Measurements from ENCODE around the gene NCOA1.
"Not testable (repeated sequence)": the region's sequence is repeated elsewhere in the genome, so short reads cannot be mapped to it uniquely, and the experiment has no call there.

Gene NCOA1

GRCh38 chr2:24785671-24786321, 294.7 kb downstream of the NCOA1 start:
- H3K27me3 ChIP-seq (ENCODE audit: control insufficient read depth in 1 of 2, insufficient read depth in 2 of 2, low read length in 2 of 2), result no peaks in the 10 kb centered on the region
- no peaks in the 10 kb centered on the region for H3K9me3 ChIP-seq (ENCODE audit: low read length)
- no peak overlapping the region for H3K9ac ChIP-seq (ENCODE audit: low read length)
- no peaks in the 10 kb centered on the region for H3K36me3 ChIP-seq (ENCODE audit: insufficient read depth, low read length)
- no peak overlapping the region for H3K27ac ChIP-seq (ENCODE audit: low read depth, low read length)
- no peaks in the 10 kb centered on the region for H3K4me1 ChIP-seq (ENCODE audit: insufficient read depth, low read length)
- H3K4me3 ChIP-seq (ENCODE audit: low read depth in 1 of 2, low read length in 2 of 2), result no peak overlapping the region

GRCh38 chr2:24787532-24787931, 296.5 kb downstream of the NCOA1 start:
- H3K27me3 ChIP-seq (ENCODE audit: control insufficient read depth in 1 of 2, insufficient read depth in 2 of 2, low read length in 2 of 2), result no peaks in the 10 kb centered on the region
- H3K9me3 ChIP-seq (ENCODE audit: low read length), result no peaks in the 10 kb centered on the region
- H3K36me3 ChIP-seq (ENCODE audit: insufficient read depth, low read length), result no peaks in the 10 kb centered on the region
- H3K27ac ChIP-seq (ENCODE audit: low read depth, low read length), result no peak overlapping the region
- no peaks in the 10 kb centered on the region for H3K4me1 ChIP-seq (ENCODE audit: insufficient read depth, low read length)
- no peak overlapping the region for H3K9ac ChIP-seq (ENCODE audit: low read length)
- no peak overlapping the region for H3K4me3 ChIP-seq (ENCODE audit: low read depth in 1 of 2, low read length in 2 of 2)

GRCh38 chr2:24788816-24789215, 297.8 kb downstream of the NCOA1 start:
- Histone ChIP-seq H3K36me3 (ENCODE audit: insufficient read depth, low read length) (no peaks in the 10 kb centered on the region), H3K9ac (ENCODE audit: low read length) (no peak overlapping the region), H3K27me3 (ENCODE audit: control insufficient read depth in 1 of 2, insufficient read depth in 2 of 2, low read length in 2 of 2) (no peaks in the 10 kb centered on the region), H3K4me3 (ENCODE audit: low read depth in 1 of 2, low read length in 2 of 2) (no peak overlapping the region), H3K27ac (ENCODE audit: low read depth, low read length) (no peak overlapping the region), H3K4me1 (ENCODE audit: insufficient read depth, low read length) (peaks cover 2% of the 10 kb centered on the region), H3K9me3 (ENCODE audit: low read length) (no peaks in the 10 kb centered on the region)

DNA sequence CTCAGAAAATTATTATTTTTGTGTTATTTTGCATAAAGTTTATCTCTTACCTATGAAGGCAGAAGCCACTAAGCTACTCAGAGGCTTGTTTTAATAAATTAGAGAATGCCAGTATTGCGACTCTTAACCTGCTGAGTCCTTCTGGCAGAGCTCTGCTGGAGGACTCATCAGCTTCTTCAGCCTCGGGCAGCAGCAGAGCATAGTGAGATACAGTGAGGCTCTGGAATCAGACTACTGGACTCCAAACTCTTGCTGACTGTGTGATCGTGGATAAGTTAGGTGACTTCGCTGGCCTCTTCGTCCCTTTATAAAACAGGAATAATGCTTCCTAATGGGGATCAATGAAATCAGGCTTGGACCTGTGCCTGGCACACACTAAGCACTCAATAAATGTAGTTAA, 300.4 kb downstream of the NCOA1 start:
- Histone ChIP-seq H3K4me3 (ENCODE audit: low read depth in 1 of 2, low read length in 2 of 2) (no peak overlapping the region), H3K27ac (ENCODE audit: low read depth, low read length) (no peak overlapping the region)

DNA sequence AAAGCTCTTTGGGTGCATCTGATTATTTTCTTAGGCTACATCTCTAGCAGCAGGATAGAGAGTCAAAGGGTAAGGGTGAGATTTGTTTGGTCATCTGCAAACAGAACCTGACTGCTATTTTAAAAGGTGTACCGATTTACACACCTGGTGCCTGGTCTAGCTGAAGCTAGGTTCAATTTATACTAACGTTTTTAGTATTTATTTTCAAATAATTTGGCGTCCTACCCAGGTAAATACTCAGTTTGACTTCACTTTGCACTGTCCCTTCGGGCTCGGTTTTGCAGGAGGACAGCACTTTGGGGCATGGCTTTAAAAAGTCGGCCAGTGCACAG, 301.5 kb downstream of the NCOA1 start:
- no peaks in the 10 kb centered on the region for H3K9me3 ChIP-seq (ENCODE audit: low read length)
- H3K4me3 ChIP-seq (ENCODE audit: low read depth in 1 of 2, low read length in 2 of 2), result peak overlapping the region; percentile 61 to 81
- no peaks in the 10 kb centered on the region for H3K36me3 ChIP-seq (ENCODE audit: insufficient read depth, low read length)
- peak overlapping the region; percentile 98 for H3K27ac ChIP-seq (ENCODE audit: low read depth, low read length)
- peaks cover 6% of the 10 kb centered on the region for H3K4me1 ChIP-seq (ENCODE audit: insufficient read depth, low read length)
- H3K9ac ChIP-seq (ENCODE audit: low read length), result peak overlapping the region; percentile 31
- H3K27me3 ChIP-seq (ENCODE audit: control insufficient read depth in 1 of 2, insufficient read depth in 2 of 2, low read length in 2 of 2), result no peaks in the 10 kb centered on the region

More for the DNA sequence above, 300.4 kb downstream of the NCOA1 start:
- H3K4me1 ChIP-seq (ENCODE audit: insufficient read depth, low read length), result peaks cover 6% of the 10 kb centered on the region
- H3K9me3 ChIP-seq (ENCODE audit: low read length), result no peaks in the 10 kb centered on the region
- no peak overlapping the region for H3K9ac ChIP-seq (ENCODE audit: low read length)
- H3K36me3 ChIP-seq (ENCODE audit: insufficient read depth, low read length), result no peaks in the 10 kb centered on the region
- no peaks in the 10 kb centered on the region for H3K27me3 ChIP-seq (ENCODE audit: control insufficient read depth in 1 of 2, insufficient read depth in 2 of 2, low read length in 2 of 2)

DNA sequence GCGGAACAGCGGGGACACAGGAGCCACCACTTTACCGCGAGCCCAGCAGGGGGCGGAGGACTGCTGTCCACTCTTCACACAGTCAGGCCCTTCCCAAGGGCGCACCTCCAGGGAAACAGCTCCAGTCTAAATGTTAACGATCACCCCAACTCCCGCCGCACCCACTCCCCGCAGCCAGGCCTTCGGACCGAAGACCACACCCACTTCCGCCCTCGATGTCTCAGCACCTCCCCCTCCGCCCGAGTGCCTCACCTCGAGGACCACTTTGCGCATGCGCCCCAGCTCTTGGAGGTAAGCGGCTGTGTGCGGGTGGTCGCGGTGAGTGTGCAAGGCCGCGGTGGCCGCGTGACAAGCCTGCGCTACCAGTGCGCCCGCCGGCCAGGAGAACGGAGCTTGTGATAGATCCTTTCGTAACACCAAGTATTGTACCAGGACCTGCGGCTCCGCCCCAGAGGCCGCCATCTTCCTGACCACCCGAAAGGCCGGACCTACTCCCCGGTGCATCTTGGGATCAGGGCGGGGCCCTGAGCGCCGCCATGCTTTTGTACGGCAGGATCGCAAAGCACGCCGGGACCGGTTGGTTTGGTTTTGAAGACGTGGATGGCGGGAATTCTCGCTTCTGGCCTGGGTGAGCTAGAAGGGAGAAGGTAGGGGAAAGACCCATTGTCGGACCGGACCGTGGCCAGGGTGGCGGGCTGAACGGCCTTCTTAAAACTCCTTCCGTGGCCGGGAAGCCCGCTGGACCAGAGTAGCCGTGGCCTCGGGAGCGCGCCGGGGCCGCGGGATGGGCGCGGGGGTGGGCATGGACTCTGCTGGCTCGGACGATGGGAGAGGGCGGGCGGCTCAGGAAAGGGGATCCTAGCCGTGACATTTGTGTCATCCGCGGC, 302.1 kb downstream of the NCOA1 start, which contains the start of the genes CENPO and PTRHD1:
CENPO (plus strand) TSS at position 552 of the 887 bp plus-strand sequence. CDS start 495 bp downstream, outside the sequence.
PTRHD1 (minus strand) TSS at position 518 of the 887 bp plus-strand sequence; CDS start at position 504, 14 bp downstream.
- no peaks in the 10 kb centered on the region for H3K36me3 ChIP-seq (ENCODE audit: insufficient read depth, low read length)
- peaks cover 6% of the 10 kb centered on the region for H3K4me1 ChIP-seq (ENCODE audit: insufficient read depth, low read length)
- peak within 1 kb of the TSS; percentile 31 for H3K9ac ChIP-seq (ENCODE audit: low read length)
- peak within 1 kb of the TSS; percentile 61 to 81 for H3K4me3 ChIP-seq (ENCODE audit: low read depth in 1 of 2, low read length in 2 of 2)
- no peaks in the 10 kb centered on the region for H3K9me3 ChIP-seq (ENCODE audit: low read length)
- peak within 1 kb of the TSS; percentile 98 for H3K27ac ChIP-seq (ENCODE audit: low read depth, low read length)
- H3K27me3 ChIP-seq (ENCODE audit: control insufficient read depth in 1 of 2, insufficient read depth in 2 of 2, low read length in 2 of 2), result no peaks in the 10 kb centered on the region

DNA sequence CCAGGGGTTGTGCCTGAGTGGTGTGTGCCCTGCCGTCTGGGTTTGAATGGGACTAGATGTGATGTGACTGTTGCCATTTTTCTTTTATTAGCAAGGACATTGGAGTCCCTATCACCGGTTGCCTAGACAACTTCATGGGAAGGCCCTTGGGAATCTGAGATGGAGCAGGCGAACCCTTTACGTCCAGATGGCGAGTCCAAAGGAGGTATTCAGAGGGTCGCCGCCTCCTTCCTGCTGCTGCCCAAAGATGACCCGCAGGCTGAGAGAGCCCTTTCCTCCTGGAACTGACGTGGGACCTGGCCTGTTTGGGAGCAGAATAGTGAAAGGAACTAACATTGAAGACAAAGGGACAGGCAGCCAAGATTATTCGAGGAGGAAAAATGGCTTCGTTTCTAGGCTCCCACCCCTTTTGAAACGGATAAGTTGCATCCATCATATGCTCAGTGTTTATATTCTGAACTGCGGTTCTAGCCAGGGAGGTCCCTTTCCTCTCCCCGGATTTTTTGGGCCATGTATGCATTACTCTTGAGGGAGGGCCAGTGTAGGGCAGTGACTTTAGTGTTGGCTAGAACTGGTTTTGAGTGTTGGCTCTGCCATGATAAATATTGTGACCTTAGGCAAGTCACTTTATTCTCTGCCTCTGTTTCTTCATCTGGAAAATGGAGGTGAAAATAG, 302.8 kb downstream of the NCOA1 start:
- peaks cover 6% of the 10 kb centered on the region for H3K4me1 ChIP-seq (ENCODE audit: insufficient read depth, low read length)
- H3K36me3 ChIP-seq (ENCODE audit: insufficient read depth, low read length), result no peaks in the 10 kb centered on the region
- H3K4me3 ChIP-seq (ENCODE audit: low read depth in 1 of 2, low read length in 2 of 2), result peak overlapping the region; percentile 61 to 81
- no peak overlapping the region for H3K9ac ChIP-seq (ENCODE audit: low read length)
- H3K27me3 ChIP-seq (ENCODE audit: control insufficient read depth in 1 of 2, insufficient read depth in 2 of 2, low read length in 2 of 2), result no peaks in the 10 kb centered on the region
- peak overlapping the region; percentile 98 for H3K27ac ChIP-seq (ENCODE audit: low read depth, low read length)
- H3K9me3 ChIP-seq (ENCODE audit: low read length), result no peaks in the 10 kb centered on the region

DNA sequence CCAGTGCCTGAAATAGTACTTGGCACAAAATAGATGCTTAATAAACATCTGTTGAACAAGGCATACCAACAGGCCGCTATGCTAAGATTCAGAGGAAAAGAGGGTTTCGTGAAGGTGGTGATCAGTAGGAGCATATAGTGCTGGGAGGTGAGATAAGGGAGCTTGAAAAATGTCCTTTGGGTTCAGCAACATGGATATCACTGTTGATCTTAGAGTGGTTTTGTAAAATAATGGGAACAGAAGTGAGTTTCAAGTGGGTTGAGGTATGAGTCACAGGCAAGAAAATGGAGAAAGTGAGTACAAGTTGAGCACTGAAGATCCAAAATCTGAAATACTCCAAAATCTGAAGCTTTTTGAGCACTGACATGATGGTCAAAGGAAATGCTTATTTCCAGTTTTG, 306.6 kb downstream of the NCOA1 start:
- Histone ChIP-seq H3K4me3 (ENCODE audit: low read depth in 1 of 2, low read length in 2 of 2) (no peak overlapping the region), H3K27me3 (ENCODE audit: control insufficient read depth in 1 of 2, insufficient read depth in 2 of 2, low read length in 2 of 2) (no peaks in the 10 kb centered on the region), H3K9ac (ENCODE audit: low read length) (no peak overlapping the region)

GRCh38 chr2:24800487-24800886, 309.4 kb downstream of the NCOA1 start:
- not testable (repeated sequence) for H3K36me3 ChIP-seq (ENCODE audit: insufficient read depth, low read length); H3K9ac ChIP-seq (ENCODE audit: low read length); H3K4me1 ChIP-seq (ENCODE audit: insufficient read depth, low read length); H3K9me3 ChIP-seq (ENCODE audit: low read length); H3K27me3 ChIP-seq (ENCODE audit: control insufficient read depth in 1 of 2, insufficient read depth in 2 of 2, low read length in 2 of 2); H3K4me3 ChIP-seq (ENCODE audit: low read depth in 1 of 2, low read length in 2 of 2); H3K27ac ChIP-seq (ENCODE audit: low read depth, low read length)

More for the DNA sequence above, 306.6 kb downstream of the NCOA1 start:
- Histone ChIP-seq H3K9me3 (ENCODE audit: low read length) (no peaks in the 10 kb centered on the region), H3K4me1 (ENCODE audit: insufficient read depth, low read length) (peaks cover 6% of the 10 kb centered on the region), H3K27ac (ENCODE audit: low read depth, low read length) (no peak overlapping the region), H3K36me3 (ENCODE audit: insufficient read depth, low read length) (no peaks in the 10 kb centered on the region)

GRCh38 chr2:24805811-24806660, 315.0 kb downstream of the NCOA1 start:
- not testable (repeated sequence) for H3K9me3 ChIP-seq (ENCODE audit: low read length); H3K27me3 ChIP-seq (ENCODE audit: control insufficient read depth in 1 of 2, insufficient read depth in 2 of 2, low read length in 2 of 2); H3K4me1 ChIP-seq (ENCODE audit: insufficient read depth, low read length); H3K9ac ChIP-seq (ENCODE audit: low read length); H3K27ac ChIP-seq (ENCODE audit: low read depth, low read length); H3K4me3 ChIP-seq (ENCODE audit: low read depth in 1 of 2, low read length in 2 of 2); H3K36me3 ChIP-seq (ENCODE audit: insufficient read depth, low read length)

- Histone ChIP-seq H3K27ac (ENCODE audit: low read depth, low read length) (no peak overlapping the region), H3K27me3 (ENCODE audit: control insufficient read depth in 1 of 2, insufficient read depth in 2 of 2, low read length in 2 of 2) (no peaks in the 10 kb centered on the region), H3K4me1 (ENCODE audit: insufficient read depth, low read length) (no peaks in the 10 kb centered on the region), H3K36me3 (ENCODE audit: insufficient read depth, low read length) (no peaks in the 10 kb centered on the region), H3K9me3 (ENCODE audit: low read length) (no peaks in the 10 kb centered on the region), H3K9ac (ENCODE audit: low read length) (no peak overlapping the region), H3K4me3 (ENCODE audit: low read depth in 1 of 2, low read length in 2 of 2) (no peak overlapping the region)
These were observed 315.6 kb downstream of the NCOA1 start for GRCh38 chr2:24806661-24807036.

All from muscle layer of colon (tissue), 2 donors.